ENCODE measurements around the gene SNX11. TPM values are rescaled to one million over a fixed set of nuclear protein-coding genes. Genes with fewer than 3 reads are reported as not detected.
"Not testable (repeated sequence)": the region's sequence is repeated elsewhere in the genome, so short reads cannot be mapped to it uniquely, and the experiment has no call there.

The SNX11 gene
- total RNA-seq, 2 donors from 2014 or later, result 30.5 to 30.6 TPM

DNA sequence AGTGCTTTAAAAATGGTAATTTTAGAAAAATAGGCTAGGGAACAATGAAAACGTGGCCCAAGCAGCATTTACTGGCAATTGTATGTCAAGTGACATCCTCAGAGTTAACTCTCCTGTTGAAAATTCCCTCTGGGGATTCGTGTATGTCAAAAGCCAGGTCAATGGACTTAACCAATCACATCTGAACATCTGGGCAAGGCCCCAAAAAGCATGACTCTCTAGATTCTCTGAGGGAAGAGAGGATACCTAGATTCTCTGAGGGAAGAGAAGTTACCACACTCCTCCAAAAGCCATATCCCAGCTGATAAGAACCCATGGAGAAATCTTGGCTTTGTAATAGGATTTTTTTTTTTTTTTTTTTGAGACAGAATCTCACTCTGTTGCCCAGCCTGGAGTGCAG lies 35.9 kb upstream of the SNX11 start:
- Mint-ChIP-seq H3K9me3 (no peaks in the 10 kb centered on the region), H3K4me3 (no peak overlapping the region), H3K36me3 (ENCODE audit: insufficient read depth in 2 of 2) (peaks cover 3 to 19% of the 10 kb centered on the region in 2 donors), H3K27ac (no peak overlapping the region), H3K4me1 (ENCODE audit: low read depth) (no peaks in the 10 kb centered on the region), H3K27me3 (ENCODE audit: low read depth) (no peaks in the 10 kb centered on the region)
- no peak for ATAC-seq (replicated peaks in 1 of 2)
- DNase-seq, result no peak

DNA sequence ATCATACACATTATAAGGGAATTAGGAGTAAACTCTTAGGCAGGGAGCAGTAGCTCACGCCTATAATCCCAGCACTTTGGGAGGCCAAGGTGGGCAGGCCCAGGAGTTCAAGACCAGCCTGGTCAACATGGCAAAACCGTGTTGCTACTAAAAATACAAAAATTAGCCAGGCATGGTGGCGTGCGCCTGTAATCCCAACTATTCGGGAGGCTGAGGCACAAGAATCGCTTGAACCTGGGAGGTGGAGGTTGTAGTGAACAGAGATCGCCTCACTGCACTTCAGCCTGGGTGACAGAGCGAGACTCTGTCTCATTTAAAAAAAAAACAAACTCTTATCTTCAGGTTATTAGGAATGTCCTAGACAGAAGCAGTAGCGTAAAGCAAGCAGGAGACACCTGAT lies 34.8 kb upstream of the SNX11 start:
- not testable (repeated sequence) for H3K27me3 Mint-ChIP-seq (ENCODE audit: low read depth); H3K4me3 Mint-ChIP-seq; H3K27ac Mint-ChIP-seq; DNase-seq; ATAC-seq (replicated peaks in 1 of 2); H3K4me1 Mint-ChIP-seq (ENCODE audit: low read depth); H3K9me3 Mint-ChIP-seq
- H3K36me3 Mint-ChIP-seq (ENCODE audit: insufficient read depth in 2 of 2), result peaks cover 1 to 15% of the 10 kb centered on the region in 2 donors

DNA sequence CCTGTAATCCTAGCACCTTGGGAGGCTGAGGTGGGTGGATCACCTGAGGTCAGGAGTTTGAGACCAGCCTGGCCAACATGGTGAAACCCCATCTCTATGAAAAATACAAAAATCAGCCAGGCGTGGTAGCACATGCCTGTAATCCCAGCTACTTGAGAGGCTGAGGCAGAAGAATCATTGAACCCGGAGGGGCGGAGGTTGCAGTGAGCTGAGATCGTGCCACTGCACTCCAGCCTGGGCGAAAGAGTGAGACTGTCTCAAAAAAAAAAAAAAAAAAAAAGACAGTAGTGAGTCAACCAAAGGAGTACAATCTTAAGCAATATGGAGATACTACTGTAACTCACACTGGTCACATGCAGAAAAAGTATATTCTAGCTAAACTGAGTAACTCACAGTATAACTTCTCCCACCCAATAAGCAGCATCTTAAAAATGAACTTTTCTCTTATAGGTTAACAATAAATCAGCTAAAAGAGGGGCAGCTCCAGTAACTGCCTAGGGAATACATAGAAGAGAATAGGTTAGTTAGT lies 33.9 kb upstream of the SNX11 start:
- peaks cover 1 to 12% of the 10 kb centered on the region in 2 donors for H3K36me3 Mint-ChIP-seq (ENCODE audit: insufficient read depth in 2 of 2)
- ATAC-seq (replicated peaks in 1 of 2), result peak; percentile 21 to 36
- not testable (repeated sequence) for H3K27ac Mint-ChIP-seq; DNase-seq; H3K9me3 Mint-ChIP-seq; H3K4me3 Mint-ChIP-seq; H3K4me1 Mint-ChIP-seq (ENCODE audit: low read depth); H3K27me3 Mint-ChIP-seq (ENCODE audit: low read depth)

DNA sequence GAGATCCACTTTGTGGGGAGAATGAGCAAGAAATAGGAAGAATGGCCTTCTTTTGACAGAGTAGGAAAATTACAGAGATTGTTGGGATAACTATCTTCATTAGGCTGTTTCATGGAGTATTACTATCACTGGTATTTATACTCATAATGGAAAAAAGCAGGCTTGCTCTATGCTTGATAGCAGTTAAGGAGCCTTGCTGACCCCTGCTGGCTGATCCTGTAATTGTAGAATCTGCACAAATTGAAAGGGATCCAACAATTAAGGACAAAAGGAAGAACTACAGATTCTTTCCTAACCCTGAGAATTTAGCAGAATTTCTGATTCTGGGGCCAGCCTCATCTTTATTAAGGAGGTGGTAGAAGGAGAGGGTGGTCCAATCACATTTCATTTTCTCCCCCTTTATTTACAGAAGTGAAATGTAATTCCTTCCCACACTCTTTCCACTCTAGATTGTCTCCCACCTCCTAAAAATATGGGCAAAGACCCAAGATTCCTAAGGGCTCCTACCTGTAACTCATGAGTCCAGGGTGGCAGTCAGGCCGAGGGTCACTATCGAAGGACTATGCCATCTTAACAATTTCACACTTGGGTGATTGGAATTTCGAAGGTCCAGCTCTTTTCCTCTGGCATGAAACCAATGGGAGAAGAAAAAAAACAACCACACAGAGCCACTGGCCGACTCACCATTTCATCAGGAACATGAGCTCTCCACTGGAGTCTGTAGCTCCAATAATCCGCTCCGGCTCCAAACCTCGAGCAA lies 33.1 kb upstream of the SNX11 start:
- no peaks in the 10 kb centered on the region for H3K27me3 Mint-ChIP-seq (ENCODE audit: low read depth)
- peak; percentile 75 to 78 for DNase-seq
- peaks cover 1 to 8% of the 10 kb centered on the region in 2 donors for H3K36me3 Mint-ChIP-seq (ENCODE audit: insufficient read depth in 2 of 2)
- H3K27ac Mint-ChIP-seq, result no peak overlapping the region
- peak; percentile 73 to 74 for ATAC-seq (replicated peaks in 1 of 2)
- H3K9me3 Mint-ChIP-seq, result no peaks in the 10 kb centered on the region
- no peak overlapping the region for H3K4me3 Mint-ChIP-seq
- H3K4me1 Mint-ChIP-seq (ENCODE audit: low read depth), result no peaks in the 10 kb centered on the region

DNA sequence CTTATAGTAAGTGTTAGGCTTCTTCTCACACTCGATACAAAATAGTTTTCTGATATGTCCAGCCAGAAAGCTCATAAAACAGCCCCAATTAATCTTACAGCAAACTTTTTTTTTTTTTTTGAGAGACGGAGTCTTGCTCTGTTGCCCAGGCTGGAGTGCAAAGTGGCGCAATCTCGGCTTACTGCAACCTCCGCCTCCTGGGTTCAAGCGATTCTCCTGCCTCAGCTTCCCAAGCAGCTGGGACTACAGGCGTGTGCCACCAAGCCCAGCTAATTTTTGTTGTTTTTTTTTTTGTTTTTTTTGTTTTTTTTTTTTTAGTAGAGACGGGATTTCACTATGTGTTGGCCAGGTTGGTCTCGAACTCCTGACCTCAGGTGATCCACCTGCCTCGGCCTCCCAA lies 30.4 kb upstream of the SNX11 start:
- H3K27ac Mint-ChIP-seq; DNase-seq; H3K36me3 Mint-ChIP-seq (ENCODE audit: insufficient read depth in 2 of 2); H3K9me3 Mint-ChIP-seq; H3K27me3 Mint-ChIP-seq (ENCODE audit: low read depth); H3K4me1 Mint-ChIP-seq (ENCODE audit: low read depth); H3K4me3 Mint-ChIP-seq; ATAC-seq (replicated peaks in 1 of 2): not testable (repeated sequence)

DNA sequence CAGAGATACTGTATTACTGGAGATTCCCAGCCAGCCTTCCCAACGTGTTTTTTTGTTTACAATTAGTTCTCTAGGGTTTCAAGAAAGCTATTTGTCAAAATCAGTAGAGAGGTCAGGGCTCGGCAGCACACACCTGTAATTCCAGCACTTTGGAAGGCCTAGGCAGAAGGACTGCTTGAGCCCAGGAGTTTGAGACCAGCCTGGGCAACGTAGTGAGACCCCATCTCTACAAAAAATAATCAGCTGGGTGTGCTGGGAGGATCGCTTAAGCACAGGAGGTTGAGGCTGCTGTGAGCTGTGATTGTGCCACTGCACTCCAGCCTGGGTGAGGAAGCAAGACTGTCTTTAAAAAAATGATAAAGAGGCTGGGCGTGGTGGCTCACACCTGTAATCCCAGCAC lies 25.7 kb upstream of the SNX11 start:
- no peaks in the 10 kb centered on the region for H3K27me3 Mint-ChIP-seq (ENCODE audit: low read depth)
- H3K27ac Mint-ChIP-seq, result no peak overlapping the region
- DNase-seq (no peak), ATAC-seq (replicated peaks in 1 of 2) (no peak)
- H3K4me3 Mint-ChIP-seq, result no peak overlapping the region
- no peaks in the 10 kb centered on the region for H3K9me3 Mint-ChIP-seq
- H3K36me3 Mint-ChIP-seq (ENCODE audit: insufficient read depth in 2 of 2), result no peaks in the 10 kb centered on the region
- H3K4me1 Mint-ChIP-seq (ENCODE audit: low read depth), result peaks cover 13% of the 10 kb centered on the region

DNA sequence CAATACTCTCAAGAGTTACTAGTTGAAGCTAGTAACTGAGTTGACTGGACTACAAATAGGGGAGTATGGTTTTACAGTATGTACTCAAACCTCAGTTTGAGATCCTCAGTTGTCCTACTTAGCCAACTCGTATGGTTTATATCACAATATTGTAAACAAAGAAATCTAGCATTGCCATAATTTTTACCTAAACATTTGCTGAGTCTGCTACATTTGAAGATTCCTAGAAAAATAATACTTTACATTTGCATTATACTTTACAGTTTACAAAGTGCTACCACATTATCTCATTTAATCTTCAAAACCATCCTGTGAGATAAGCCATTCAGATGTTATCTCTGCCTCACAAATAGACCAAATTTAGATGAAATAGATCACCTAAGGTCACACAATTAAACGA lies 22.6 kb upstream of the SNX11 start:
- H3K27ac Mint-ChIP-seq, result no peak overlapping the region
- H3K4me3 Mint-ChIP-seq, result no peak overlapping the region
- no peak for DNase-seq
- no peak for ATAC-seq (replicated peaks in 1 of 2)
- H3K27me3 Mint-ChIP-seq (ENCODE audit: low read depth), result no peaks in the 10 kb centered on the region
- H3K9me3 Mint-ChIP-seq, result no peaks in the 10 kb centered on the region
- H3K4me1 Mint-ChIP-seq (ENCODE audit: low read depth), result peaks cover 13% of the 10 kb centered on the region
- no peaks in the 10 kb centered on the region for H3K36me3 Mint-ChIP-seq (ENCODE audit: insufficient read depth in 2 of 2)

DNA sequence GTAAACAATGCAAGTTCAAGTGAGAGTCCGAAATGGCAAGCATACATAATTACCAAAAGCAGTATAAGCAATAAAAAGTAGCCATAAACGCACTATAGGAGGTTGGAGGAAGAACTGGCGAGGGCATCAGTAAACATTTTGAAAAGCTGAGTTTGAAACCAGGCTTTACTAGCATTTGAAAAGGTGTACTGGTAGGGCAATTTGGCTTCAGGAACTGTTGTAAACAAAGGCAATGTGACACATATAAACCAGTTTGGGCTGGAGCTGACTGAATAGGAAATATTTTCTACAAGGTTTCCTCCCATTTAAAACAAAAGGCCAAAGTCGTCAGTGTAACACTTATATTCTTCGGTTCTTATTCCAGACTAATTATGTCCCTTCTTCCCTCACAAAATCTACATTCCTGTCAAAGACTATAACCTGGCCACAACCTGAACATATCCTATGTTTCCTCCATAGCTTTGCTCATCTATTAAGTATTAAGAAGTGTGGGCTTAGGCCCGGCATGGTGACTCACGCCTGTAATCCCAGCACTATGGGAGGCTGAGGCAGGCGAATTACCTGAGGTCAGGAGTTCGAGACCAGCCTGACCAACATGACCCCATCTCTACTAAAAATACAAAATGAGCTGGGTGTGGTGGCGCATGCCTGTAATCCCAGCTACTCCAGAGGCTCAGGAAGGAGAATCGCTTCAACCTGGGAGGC lies 14.1 kb upstream of the SNX11 start:
- Mint-ChIP-seq H3K9me3 (no peaks in the 10 kb centered on the region), H3K4me3 (no peak overlapping the region), H3K27me3 (ENCODE audit: low read depth) (no peaks in the 10 kb centered on the region), H3K27ac (no peak overlapping the region), H3K4me1 (ENCODE audit: low read depth) (peaks cover 16% of the 10 kb centered on the region), H3K36me3 (ENCODE audit: insufficient read depth in 2 of 2) (peaks cover 0 to 6% of the 10 kb centered on the region in 2 donors)
- no peak for DNase-seq
- no peak for ATAC-seq (replicated peaks in 1 of 2)

DNA sequence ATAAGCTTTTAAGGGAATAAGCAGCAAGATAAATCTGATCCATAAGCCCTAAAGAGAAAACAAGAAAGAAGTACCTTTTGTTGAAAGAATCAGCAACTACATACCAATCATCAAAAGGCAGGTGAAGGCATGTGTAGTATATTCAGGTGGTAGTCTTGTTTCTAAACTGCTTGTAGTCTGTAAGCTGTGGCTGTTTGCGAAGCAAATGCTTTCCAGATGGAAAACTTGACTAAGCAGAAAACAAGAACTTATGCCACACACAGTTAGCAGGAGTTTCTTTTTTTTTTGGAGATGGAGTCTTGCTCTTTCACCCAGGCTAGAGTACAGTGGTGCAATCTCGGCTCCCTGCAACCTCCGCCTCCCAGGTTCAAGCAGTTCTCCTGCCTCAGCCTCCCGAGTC lies 12.0 kb upstream of the SNX11 start:
- Mint-ChIP-seq H3K9me3 (no peaks in the 10 kb centered on the region), H3K27ac (no peak overlapping the region), H3K4me1 (ENCODE audit: low read depth) (peaks cover 30% of the 10 kb centered on the region), H3K27me3 (ENCODE audit: low read depth) (no peaks in the 10 kb centered on the region), H3K36me3 (ENCODE audit: insufficient read depth in 2 of 2) (peaks cover 0 to 7% of the 10 kb centered on the region in 2 donors), H3K4me3 (no peak overlapping the region)
- ATAC-seq (replicated peaks in 1 of 2) (no peak), DNase-seq (no peak)

DNA sequence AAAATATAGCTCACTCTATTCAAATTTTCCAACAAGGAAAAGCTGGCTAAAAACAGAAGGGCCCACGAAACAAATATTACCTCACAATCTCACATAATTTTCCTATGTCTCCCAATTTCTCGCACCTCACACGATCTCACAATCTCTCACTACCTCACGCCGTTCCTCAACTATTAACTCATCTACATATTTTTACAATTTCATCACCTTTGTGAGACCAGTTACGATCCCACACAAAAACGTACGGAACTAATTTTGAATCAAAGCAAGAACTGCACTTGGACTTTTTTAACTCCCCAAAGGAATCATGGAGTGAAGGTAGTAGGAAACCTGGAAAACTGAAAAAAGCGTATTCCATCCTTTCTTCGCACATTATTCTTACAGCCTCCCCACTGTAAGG lies 7.4 kb upstream of the SNX11 start:
- Mint-ChIP-seq H3K36me3 (ENCODE audit: insufficient read depth in 2 of 2) (peaks cover 7 to 9% of the 10 kb centered on the region in 2 donors), H3K27ac (no peak overlapping the region), H3K4me3 (peak overlapping the region; percentile 91 to 100), H3K4me1 (ENCODE audit: low read depth) (peaks cover 63% of the 10 kb centered on the region), H3K9me3 (peaks cover 3 to 5% of the 10 kb centered on the region in 2 donors), H3K27me3 (ENCODE audit: low read depth) (no peaks in the 10 kb centered on the region)
- no peak for ATAC-seq (replicated peaks in 1 of 2)
- DNase-seq, result no peak

DNA sequence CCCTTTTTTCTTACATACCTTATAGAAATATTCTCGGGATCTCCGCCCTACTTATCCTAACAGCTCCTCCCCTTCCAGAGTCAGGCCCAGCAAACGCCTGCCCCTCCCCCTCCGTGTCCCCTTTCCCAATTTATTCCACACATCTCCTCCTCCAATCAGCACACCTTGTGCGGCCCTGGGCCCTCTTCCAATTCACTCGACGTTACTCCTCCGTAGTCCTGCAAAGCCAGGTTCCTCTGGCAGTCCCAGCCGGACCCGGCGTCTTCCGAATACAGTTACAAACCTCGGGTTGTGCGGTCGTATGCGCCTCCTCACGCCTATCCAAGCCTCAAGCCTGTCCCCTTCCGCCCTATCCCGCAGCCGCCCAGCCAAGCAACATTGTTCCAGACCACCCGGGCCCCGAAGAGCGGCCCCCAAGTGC lies 7.0 kb upstream of the SNX11 start:
- ATAC-seq (replicated peaks in 1 of 2), result no peak
- no peak overlapping the region for H3K27ac Mint-ChIP-seq
- no peaks in the 10 kb centered on the region for H3K27me3 Mint-ChIP-seq (ENCODE audit: low read depth)

DNA sequence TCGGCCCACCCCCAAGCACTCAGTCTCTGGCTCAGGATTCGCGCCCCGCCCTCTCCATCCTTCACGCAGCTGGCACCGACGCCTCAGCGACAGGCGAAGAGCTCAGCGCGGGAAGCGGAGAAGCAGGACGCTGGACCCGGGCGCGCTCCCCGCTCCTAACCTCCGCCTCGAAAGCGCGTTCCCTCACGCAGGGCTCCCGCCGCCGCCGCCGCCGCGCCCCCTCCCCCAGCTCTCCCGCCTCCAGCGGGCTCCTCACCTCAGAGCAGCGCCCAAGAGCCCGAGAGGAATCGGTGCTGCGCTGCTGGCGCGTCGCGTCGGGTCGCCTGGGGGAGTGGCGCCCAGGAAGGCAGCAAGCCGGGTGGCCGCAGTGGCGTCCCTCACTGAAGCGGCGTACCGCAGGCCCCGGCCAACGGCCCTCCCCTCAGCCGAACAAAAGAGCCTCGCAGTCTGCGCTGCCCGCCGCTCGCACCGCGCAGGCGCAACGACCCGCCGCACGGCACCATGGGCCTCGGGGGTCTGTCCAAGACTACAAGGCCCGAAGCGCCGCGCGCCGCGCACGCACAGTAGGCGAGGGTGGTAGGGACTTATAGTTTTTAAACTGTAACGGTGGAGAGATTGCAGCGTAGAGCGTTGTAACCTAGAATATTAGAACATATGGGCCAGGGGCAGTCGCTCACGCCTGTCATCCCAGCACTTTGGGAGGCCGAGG lies 6.4 kb upstream of the SNX11 start, which contains the start of gene CBX1:
Gene CBX1 (minus strand): TSS at position 467 of the 709 bp plus-strand sequence. CDS start 24,474 bp downstream, outside the sequence.
- peaks cover 7% of the 10 kb centered on the region in 2 donors for H3K36me3 Mint-ChIP-seq (ENCODE audit: insufficient read depth in 2 of 2)
- peak within 1 kb of the TSS; percentile 91 to 100 for H3K4me3 Mint-ChIP-seq
- H3K27ac Mint-ChIP-seq, result peak within 1 kb of the TSS; percentile 77
- peak; percentile 97 for ATAC-seq (replicated peaks in 1 of 2)
- peak; percentile 96 to 97 for DNase-seq
- H3K4me1 Mint-ChIP-seq (ENCODE audit: low read depth), result peaks cover 54% of the 10 kb centered on the region
- peaks cover 3 to 5% of the 10 kb centered on the region in 2 donors for H3K9me3 Mint-ChIP-seq
- no peaks in the 10 kb centered on the region for H3K27me3 Mint-ChIP-seq (ENCODE audit: low read depth)

More for the DNA sequence above, 7.0 kb upstream of the SNX11 start:
- H3K36me3 Mint-ChIP-seq (ENCODE audit: insufficient read depth in 2 of 2), result peaks cover 7% of the 10 kb centered on the region in 2 donors
- no peak for DNase-seq
- peaks cover 3 to 5% of the 10 kb centered on the region in 2 donors for H3K9me3 Mint-ChIP-seq
- peaks cover 58% of the 10 kb centered on the region for H3K4me1 Mint-ChIP-seq (ENCODE audit: low read depth)
- H3K4me3 Mint-ChIP-seq, result peak overlapping the region; percentile 91 to 100

All from activated T-cell treated with anti-CD3 and anti-CD28 coated beads, Interleukin-2, amount 50 U/mL, for 72 hours (primary cell).